GM19023 (cell line): ENCODE results near the gene ANKRD13B.

Experiments
- ATAC-seq: cut with Tn5 transposase; IDR thresholded peaks from one replicate; pipeline ENCODE4 v1.9.1; 2021; ENCODE audit warnings: mild to moderate bottlenecking, moderate library complexity; ENCODE audit not compliant: unreplicated experiment

The ANKRD13B gene

DNA sequence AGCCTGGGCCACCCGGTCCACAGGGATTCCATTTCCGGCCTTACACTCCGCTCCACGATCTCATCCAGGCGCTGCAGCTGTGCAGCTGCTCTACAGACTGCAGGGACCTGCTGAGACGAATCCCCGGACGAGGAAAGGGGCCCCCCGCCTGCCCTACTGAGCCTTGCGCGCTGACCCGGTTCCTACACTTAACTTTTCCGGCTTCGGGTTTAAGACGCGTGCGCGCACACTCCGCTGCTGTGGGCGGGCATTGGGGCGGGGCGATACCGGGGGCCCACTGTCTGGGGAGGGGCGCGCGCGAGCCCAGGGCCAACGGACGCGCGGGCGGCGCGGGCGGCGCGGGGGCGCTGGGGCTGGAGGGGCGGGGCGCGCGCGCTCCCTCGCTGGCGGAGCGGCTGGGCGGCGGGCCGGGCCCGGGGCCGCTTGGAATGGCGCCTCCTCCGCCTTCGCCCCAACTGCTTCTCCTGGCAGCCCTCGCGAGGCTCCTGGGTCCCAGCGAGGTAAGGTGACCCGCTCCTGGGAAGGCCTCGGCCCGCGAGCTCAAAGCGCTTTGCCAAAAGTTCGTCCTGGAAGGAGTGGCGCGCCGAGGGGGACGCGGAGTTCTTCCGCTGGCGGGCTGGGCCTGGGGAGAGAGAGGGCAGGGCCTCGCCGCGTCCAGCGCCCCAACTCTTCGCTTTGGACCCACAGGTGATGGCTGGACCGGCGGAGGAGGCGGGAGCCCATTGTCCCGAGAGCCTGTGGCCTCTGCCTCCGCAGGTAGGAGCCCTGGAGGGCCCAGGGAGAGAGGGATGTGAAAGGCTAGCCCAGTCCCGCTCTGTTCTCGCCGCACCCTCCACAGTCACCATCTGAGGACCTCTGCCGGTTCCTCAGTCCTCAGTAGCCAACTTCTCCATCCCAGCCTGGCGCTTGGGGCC lies 24.3 kb upstream of the ANKRD13B start, which contains the start of gene TP53I13:
Gene TP53I13, plus strand, starts transcription at position 371 of the 914 bp plus-strand sequence. Its CDS starts 58 bp downstream, at position 429.
- peak; percentile 45 for ATAC-seq

- ATAC-seq: no peak
Observed at GRCh38 chr17:29569245-29569950, 23.5 kb upstream of the ANKRD13B start.

DNA sequence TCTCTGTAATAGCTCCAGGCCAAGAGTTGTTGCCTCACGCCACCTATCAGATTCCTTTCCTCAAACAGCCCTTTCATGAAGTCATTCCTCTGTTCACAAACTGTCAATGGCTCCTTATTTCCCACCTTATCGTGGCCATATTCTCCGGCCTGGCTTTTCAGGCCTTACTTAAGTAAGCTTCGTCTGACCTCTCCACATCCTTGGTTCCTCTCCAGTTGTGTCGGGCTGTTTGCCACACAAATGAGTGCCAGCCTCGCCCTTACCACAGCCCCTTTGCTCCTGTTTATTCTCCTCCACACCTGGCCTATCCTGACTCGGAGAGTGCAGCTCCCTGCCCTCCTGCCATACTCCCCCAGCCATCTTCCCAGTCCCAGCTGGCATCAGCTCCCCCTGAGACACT lies 22.4 kb upstream of the ANKRD13B start:
- ATAC-seq: no peak

DNA sequence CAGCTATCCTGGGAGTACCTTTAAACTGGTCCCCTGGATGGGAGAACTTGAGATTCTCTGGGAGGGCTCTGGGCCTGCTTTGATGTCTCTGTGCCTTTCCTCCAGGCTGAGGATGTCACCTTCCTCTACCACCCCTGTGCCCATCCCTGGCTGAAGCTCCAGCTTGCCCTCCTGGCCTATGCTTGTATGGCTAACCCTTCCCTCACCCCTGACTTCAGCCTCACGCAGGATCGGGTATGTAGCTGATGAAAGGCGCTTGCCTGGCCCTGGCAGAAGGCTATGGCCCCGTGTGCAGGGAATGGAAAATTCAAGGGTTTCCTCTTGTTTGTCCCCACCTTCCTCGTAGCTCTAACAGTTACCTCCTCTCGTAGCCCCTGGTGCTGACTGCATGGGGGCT lies 21.4 kb upstream of the ANKRD13B start:
- ATAC-seq: no peak

DNA sequence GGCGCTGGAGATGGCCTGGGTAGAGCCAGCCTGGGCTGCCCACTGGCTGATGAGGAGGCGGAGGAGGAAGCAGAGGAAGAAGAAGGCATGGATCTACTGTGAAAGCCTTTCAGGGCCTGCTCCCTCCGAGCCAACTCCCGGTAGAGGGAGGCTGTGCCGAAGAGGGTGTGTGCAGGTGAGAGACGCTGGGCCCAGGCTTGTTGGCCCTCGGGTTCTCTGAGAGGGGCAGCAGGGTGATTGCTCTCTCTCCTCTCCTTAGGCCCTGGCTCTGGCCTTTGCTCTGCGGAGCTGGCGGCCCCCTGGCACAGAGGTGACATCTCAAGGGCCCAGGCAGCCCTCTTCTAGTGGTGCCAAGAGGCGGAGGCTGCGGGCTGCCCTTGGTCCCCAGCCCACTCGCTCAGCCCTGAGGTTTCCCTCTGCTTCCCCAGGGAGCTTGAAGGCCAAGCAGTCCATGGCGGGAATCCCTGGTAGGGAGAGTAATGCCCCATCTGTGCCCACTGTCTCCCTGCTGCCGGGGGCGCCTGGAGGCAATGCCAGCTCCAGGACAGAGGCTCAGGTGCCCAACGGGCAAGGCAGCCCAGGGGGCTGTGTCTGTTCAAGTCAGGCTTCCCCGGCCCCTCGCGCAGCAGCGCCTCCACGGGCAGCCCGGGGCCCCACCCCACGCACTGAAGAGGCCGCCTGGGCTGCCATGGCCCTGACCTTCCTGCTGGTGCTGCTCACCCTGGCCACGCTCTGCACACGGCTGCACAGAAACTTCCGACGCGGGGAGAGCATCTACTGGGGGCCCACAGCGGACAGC lies 20.9 kb upstream of the ANKRD13B start:
- no peak for ATAC-seq

GRCh38 chr17:29572691-29573557 lies 20.0 kb upstream of the ANKRD13B start:
- no peak for ATAC-seq

DNA sequence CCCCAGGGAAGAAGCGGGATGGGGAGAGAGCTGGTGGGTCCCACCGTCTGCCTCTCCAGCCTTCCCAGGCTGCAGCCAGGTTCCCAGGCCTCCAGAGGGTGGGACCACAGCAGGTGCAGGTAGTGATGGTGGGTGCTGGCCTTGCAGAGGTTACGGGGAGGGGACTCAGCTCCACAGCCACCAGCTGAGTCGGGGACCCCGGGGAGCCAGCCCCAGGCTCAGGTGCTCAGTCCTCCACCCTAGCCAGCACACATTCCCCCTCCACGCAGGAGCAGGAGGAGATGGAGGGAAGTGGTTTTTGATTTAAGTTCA lies 19.4 kb upstream of the ANKRD13B start:
- ATAC-seq: no peak

GRCh38 chr17:29573871-29574731 lies 18.8 kb upstream of the ANKRD13B start:
- no peak for ATAC-seq

GRCh38 chr17:29574732-29575510 lies 18.0 kb upstream of the ANKRD13B start:
- ATAC-seq: no peak

- ATAC-seq: no peak
Observed at GRCh38 chr17:29575511-29576213, 17.3 kb upstream of the ANKRD13B start.

DNA sequence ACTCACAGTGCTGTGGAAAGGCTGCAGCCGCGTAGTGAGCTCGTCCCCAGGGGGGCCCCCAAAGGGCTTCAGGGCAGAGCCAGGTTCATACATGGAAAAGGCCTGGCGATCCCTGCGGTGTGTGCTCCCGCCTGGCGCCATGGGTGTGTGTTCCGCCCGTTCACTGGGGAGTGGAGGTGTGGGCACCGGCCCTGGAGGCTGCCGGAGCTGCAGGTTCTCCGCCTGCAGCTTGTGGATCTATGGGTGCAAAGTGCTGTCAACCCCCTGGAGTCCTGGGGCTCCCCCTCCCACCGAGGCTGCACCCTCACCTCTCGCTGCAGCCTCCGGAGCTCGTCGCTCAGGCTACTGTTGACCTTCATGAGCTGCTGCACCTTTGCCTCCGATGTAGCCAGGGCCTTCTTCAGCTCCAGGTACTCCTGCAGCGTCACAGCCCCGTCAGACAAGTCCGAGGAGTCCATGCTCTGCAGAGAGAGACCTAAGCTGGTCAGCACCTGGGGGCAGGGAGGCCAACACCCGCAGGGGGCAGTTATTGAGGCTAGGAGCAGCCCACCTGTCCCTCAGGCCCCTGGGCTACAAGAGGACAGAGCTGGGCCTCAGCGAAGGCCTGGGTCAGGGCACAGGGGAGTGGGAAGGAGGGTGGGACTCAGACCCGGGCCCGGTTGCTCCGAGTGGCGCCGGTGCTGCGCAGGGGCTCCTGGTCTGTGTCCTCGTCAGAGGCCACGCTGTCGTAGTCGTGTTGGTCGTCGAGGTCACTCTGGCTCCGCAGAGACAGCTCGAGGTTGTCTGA lies 16.5 kb upstream of the ANKRD13B start:
- no peak for ATAC-seq

- ATAC-seq: no peak
Observed at GRCh38 chr17:29577001-29577370, 15.9 kb upstream of the ANKRD13B start.

DNA sequence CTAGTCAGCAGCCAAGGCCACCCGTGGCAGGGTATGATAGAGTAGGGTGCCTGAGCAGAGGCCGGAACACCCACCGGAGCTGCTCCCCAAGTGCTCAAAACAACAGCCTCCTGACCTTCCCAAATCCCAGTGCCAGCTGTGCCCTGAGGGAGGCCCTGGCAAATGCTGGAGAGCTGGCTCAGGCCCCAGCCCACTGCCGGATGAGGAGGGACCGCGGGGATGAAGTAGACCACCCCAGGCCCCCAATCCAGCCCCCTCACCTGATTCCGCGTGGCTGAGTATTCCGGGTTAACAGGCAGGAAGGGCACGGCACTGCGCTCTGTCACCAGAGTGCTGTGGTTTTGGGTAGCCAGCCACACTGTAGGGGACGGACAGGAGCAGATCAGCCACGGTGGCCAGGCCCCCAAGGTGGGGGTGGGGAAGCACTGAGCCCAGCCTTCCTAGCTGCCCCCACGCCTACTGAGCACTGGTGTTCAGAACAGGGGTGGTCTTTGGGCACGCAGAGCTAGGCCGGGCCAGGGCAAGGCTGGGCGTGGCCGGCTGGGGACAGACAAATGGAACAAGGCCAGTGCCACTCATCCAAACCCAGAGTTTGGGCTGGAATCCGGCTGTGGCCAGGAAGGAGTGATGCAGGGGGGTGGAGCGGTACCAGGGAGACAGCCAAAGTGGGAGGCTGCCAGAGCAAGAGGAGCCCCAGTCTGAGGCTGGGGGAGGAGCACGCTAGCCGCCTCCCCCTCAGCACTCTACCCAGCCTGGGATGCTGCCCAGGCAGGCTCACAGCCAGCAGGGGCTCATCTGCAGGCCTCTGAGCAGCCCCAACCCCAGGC lies 15.3 kb upstream of the ANKRD13B start:
- no peak for ATAC-seq

DNA sequence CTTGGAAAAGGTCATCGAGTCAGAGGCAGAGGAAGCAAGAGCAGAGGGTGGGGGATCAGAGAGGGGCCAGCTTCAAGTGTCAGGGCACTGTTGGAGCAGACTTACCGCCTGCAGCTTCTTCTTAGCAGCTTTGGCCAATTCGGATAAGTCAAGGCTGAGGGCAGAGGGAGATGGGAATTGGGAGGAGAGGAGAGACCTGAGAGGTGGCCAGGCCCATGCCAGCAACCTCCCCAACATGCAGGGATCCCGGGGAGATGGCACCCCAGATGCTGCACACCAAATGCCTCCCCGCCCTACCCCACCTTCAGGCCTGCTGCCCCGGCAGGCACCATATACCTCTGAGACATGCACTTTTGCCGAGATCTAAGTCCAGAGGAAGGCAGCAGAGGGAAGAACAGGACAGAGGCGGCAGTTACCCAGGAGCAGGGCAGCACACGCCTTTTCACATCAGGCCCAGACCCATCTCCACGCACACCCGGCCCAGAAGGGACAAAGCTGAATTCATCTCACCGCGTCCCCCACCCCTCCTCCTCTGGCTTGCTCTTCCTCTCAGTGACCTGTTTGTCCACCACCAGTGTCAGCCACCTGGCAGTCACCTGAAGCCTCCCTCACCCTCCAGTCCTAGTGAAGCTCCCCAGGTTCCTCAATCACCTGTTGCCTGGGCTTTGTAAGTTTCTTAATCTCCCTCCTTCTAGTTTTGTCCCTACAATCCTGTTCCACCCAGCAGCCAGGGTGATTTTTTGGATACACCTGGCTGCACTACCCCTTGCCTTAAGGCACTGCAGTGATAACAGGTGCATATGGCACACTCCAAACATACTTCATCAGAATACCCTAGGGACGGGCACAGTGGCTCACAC lies 14.1 kb upstream of the ANKRD13B start:
- ATAC-seq: no peak
